Kidney (tissue), 14 donors: ENCODE measurements around the gene MUC5AC. TPM values are rescaled to one million over a fixed set of nuclear protein-coding genes. Genes with fewer than 3 reads are reported as not detected.

Experiments
- DNase-seq, 5 donors: peaks; one replicate each; pipeline ENCODE4 v3.0.0-alpha.2; 2013 to 2020
- FAIRE-seq: peaks from 2 replicates; lab custom pipeline; 2012; peaks lifted over from hg19 to GRCh38; lab: Jason Lieb, UNC
- H3K27ac ChIP-seq, 2 donors: one replicate each; pipeline ENCODE4 v1.7.0; 2013; ENCODE audit warnings: low read depth in 2 of 2, low read length in 2 of 2, inconsistent platforms in 1 of 2
- H3K27me3 ChIP-seq: one replicate; pipeline ENCODE4 v1.7.1; 2013; ENCODE audit warnings: low read length, inconsistent platforms; ENCODE audit not compliant: control insufficient read depth, insufficient read depth
- H3K36me3 ChIP-seq, 3 donors: one replicate each; pipeline versions ENCODE4 v1.7.0 to v1.7.1; 2013; ENCODE audit warnings: low read length in 3 of 3, control low read depth in 1 of 3, inconsistent platforms in 1 of 3; ENCODE audit not compliant: insufficient read depth in 3 of 3, control insufficient read depth in 2 of 3
- H3K4me1 ChIP-seq, 3 donors: one replicate each; pipeline versions ENCODE4 v1.7.0 to v1.7.1; 2013; ENCODE audit warnings: low read length in 3 of 3, inconsistent platforms in 1 of 3, low read depth in 1 of 3; ENCODE audit not compliant: control insufficient read depth in 2 of 3, insufficient read depth in 2 of 3
- H3K4me3 ChIP-seq, 3 donors: one replicate each; pipeline versions ENCODE4 v1.7.0 to v1.8.1; 2013; ENCODE audit warnings: low read length in 3 of 3, control low read depth in 1 of 3, inconsistent platforms in 1 of 3
- H3K9ac ChIP-seq, 3 donors: one replicate each; pipeline versions ENCODE4 v1.7.0 to v1.7.1; 2013; ENCODE audit warnings: low read length in 3 of 3, control low read depth in 1 of 3, inconsistent platforms in 1 of 3
- H3K9me3 ChIP-seq, 3 donors: one replicate each; pipeline versions ENCODE4 v1.7.0 to v1.7.1; 2013; ENCODE audit warnings: low read length in 3 of 3, control low read depth in 1 of 3, inconsistent platforms in 1 of 3; ENCODE audit not compliant: control insufficient read depth in 2 of 3, insufficient read depth in 1 of 3
- CTCF ChIP-seq: IDR thresholded peaks from 3 replicates; pipeline ENCODE4 v1.5.1; 2012; ENCODE audit warnings: mild to moderate bottlenecking, moderate library complexity, borderline replicate concordance; ENCODE audit not compliant: insufficient read depth; ENCODE audit errors: extremely low read depth
- intact Hi-C: fragments of 100-400 bp; cut with DNase I; formaldehyde crosslinking; loops from one replicate; pipeline ENCODE4 v1.11.1; 2022
- polyA plus RNA-seq: library from polyadenylated mRNA; stranded (reverse); fragments of 350-450 nt; fragmentation: Illumina TruSeq; extraction: RNeasy Lipid Tissue Mini Kit (QIAGEN cat#74804); gene quantifications from one replicate; pipeline ENCODE4 v1.2.3, GENCODE V29; 2014; ENCODE audit warnings: low read depth, low replicate concordance; ENCODE audit not compliant: insufficient read depth
- total RNA-seq: library from RNA; stranded (reverse); fragmentation: NEBNext Ultra II Directional; extraction: Animal tissue kit (Norgen Biotek cat#: 25700); gene quantifications from one replicate; pipeline ENCODE4 v1.2.1, GENCODE V29; 2021
- donor health status: control.
- donor health status: control.
- donor health status: control.
- donor health status: control.
- donor health status: control.
- donor health status: DM: yes; HTN: yes; CAD: no.
- donor health status: Normal renal cell carcinoma (clear cell type).

The MUC5AC gene
- total and polyA plus RNA-seq, 2 donors from 2014 or later = 0.03 TPM; not detected in 1

- Histone ChIP-seq H3K36me3 (no peaks in the 10 kb centered on the region), H3K9me3 (no peaks in the 10 kb centered on the region), H3K4me3 (no peak overlapping the region), H3K27me3 (peaks cover 4% of the 10 kb centered on the region), H3K9ac (no peak overlapping the region), H3K27ac (no peak overlapping the region), H3K4me1 (no peaks in the 10 kb centered on the region)
- DNase-seq (peak in 2 of 5 donors; percentile 31 to 63), FAIRE-seq (no peak)
- TF ChIP-seq CTCF = no peak
- intact Hi-C loops = no loop called here
Observed at GRCh38 chr11:1197431-1197885, 39.7 kb downstream of the MUC5AC start.

- Histone ChIP-seq H3K9me3 (no peaks in the 10 kb centered on the region), H3K36me3 (no peaks in the 10 kb centered on the region), H3K4me1 (no peaks in the 10 kb centered on the region), H3K27me3 (peaks cover 4% of the 10 kb centered on the region), H3K27ac (no peak overlapping the region), H3K9ac (no peak overlapping the region), H3K4me3 (no peak overlapping the region)
- no peak for FAIRE-seq
- intact Hi-C loops = no loop called here
- TF ChIP-seq CTCF = no peak
- DNase-seq = peak in 1 of 5 donors; percentile 24
Observed at GRCh38 chr11:1197886-1198560, 40.3 kb downstream of the MUC5AC start.

- H3K4me3 ChIP-seq = no peak overlapping the region
- DNase-seq = peak in 2 of 5 donors; percentile 24 to 70
- intact Hi-C loops = no loop called here
- no peaks in the 10 kb centered on the region for H3K36me3 ChIP-seq
- TF ChIP-seq CTCF = no peak
- H3K9ac ChIP-seq = no peak overlapping the region
- no peaks in the 10 kb centered on the region for H3K4me1 ChIP-seq
- H3K9me3 ChIP-seq = no peaks in the 10 kb centered on the region
- H3K27me3 ChIP-seq = peaks cover 4% of the 10 kb centered on the region
- FAIRE-seq = no peak
- H3K27ac ChIP-seq = no peak overlapping the region
Observed at GRCh38 chr11:1198561-1199240, 40.9 kb downstream of the MUC5AC start.
